Hepatocyte (in vitro differentiated cells): ENCODE data around the gene MSGN1. TPM values are rescaled to one million over a fixed set of nuclear protein-coding genes. Genes with fewer than 3 reads are reported as not detected.

ENCODE experiments used
- DNase-seq: peaks from one replicate; pipeline ENCODE4 v3.0.0-alpha.2; 2016; ENCODE audit warnings: low spot score
- H2AFZ ChIP-seq: fragments of 200-600 bp; sonication (generic); 2 replicates; pipeline ENCODE4 v1.6.0; 2016; ENCODE audit warnings: antibody characterized with exemption, mild to moderate bottlenecking
- H3K27ac ChIP-seq: fragments of 200-600 bp; sonication (generic); 2 replicates; pipeline ENCODE4 v1.5.1; 2016; ENCODE audit warnings: mild to moderate bottlenecking
- H3K27me3 ChIP-seq: fragments of 200-600 bp; sonication (generic); 2 replicates; pipeline ENCODE4 v1.6.1; 2016
- H3K36me3 ChIP-seq: fragments of 200-600 bp; sonication (generic); replicated peaks from 2 replicates; pipeline ENCODE4 v1.5.1; 2016; ENCODE audit warnings: low read depth; ENCODE audit not compliant: insufficient read depth
- H3K4me1 ChIP-seq: fragments of 200-600 bp; sonication (generic); 2 replicates; pipeline ENCODE4 v1.5.1; 2016; ENCODE audit warnings: mild to moderate bottlenecking, moderate library complexity; ENCODE audit not compliant: insufficient read depth
- H3K4me2 ChIP-seq: fragments of 200-600 bp; sonication (generic); 2 replicates; pipeline ENCODE4 v1.6.0; 2016
- H3K4me3 ChIP-seq: fragments of 200-600 bp; sonication (generic); 2 replicates; pipeline ENCODE4 v1.5.1; 2016; ENCODE audit warnings: mild to moderate bottlenecking
- H3K79me2 ChIP-seq: fragments of 200-600 bp; sonication (generic); 2 replicates; pipeline ENCODE4 v1.6.0; 2017; ENCODE audit warnings: mild to moderate bottlenecking
- H3K9me2 ChIP-seq: fragments of 200-600 bp; sonication (generic); replicated peaks from 2 replicates; pipeline ENCODE4 v1.6.0; 2017; ENCODE audit warnings: mild to moderate bottlenecking; ENCODE audit not compliant: insufficient read depth
- H3K9me3 ChIP-seq: fragments of 200-600 bp; sonication (generic); 2 replicates; pipeline ENCODE4 v1.5.1; 2016; ENCODE audit warnings: low read depth, mild to moderate bottlenecking
- H4K20me1 ChIP-seq: fragments of 200-600 bp; sonication (generic); 2 replicates; pipeline ENCODE4 v1.6.0; 2016; ENCODE audit warnings: mild to moderate bottlenecking; ENCODE audit not compliant: insufficient read depth, poor library complexity, severe bottlenecking
- EZH2 ChIP-seq: fragments of 200-600 bp; sonication (generic); IDR thresholded peaks from 2 replicates; pipeline ENCODE4 v1.6.1; 2016; ENCODE audit warnings: antibody characterized with exemption, mild to moderate bottlenecking, borderline replicate concordance
- EZH2phosphoT487 ChIP-seq: fragments of 200-600 bp; sonication (generic); IDR thresholded peaks from one replicate; pipeline ENCODE4 v1.6.1; 2018; ENCODE audit warnings: antibody characterized with exemption, mild to moderate bottlenecking, low read depth, moderate library complexity; ENCODE audit not compliant: unreplicated experiment, severe bottlenecking
- WGBS: methylation state at CpG from one replicate; pipeline ENCODE4 v1.1.6; 2016; ENCODE audit warnings: low lambda C conversion rate; ENCODE audit errors: missing lambda C conversion rate; 5-methylcytosine and 5-hydroxymethylcytosine counted together
- polyA plus RNA-seq: library from polyadenylated mRNA; unstranded; fragments of >200 nt; fragmentation: Nextera tagmentation; extraction: Ambion mirVana; gene quantifications from 2 replicates; pipeline ENCODE4 v1.2.1, GENCODE V29; 2016
- total RNA-seq: library from RNA; depleted of rRNA; stranded (reverse); fragments of >200 nt; gene quantifications from 2 replicates; pipeline ENCODE4 v1.2.3, GENCODE V29; 2014
- TF ChIP-seq, protein P1 (sequence below): fragments of 200-600 bp; sonication (generic); IDR thresholded peaks from 2 replicates; pipeline ENCODE4 v1.5.1; 2016; ENCODE audit warnings: antibody characterized with exemption, mild to moderate bottlenecking; ENCODE audit not compliant: poor library complexity

The MSGN1 gene, protein sequence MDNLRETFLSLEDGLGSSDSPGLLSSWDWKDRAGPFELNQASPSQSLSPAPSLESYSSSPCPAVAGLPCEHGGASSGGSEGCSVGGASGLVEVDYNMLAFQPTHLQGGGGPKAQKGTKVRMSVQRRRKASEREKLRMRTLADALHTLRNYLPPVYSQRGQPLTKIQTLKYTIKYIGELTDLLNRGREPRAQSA
- total RNA-seq (not detected in 2 replicates), polyA plus RNA-seq (not detected in 2 replicates)

DNA sequence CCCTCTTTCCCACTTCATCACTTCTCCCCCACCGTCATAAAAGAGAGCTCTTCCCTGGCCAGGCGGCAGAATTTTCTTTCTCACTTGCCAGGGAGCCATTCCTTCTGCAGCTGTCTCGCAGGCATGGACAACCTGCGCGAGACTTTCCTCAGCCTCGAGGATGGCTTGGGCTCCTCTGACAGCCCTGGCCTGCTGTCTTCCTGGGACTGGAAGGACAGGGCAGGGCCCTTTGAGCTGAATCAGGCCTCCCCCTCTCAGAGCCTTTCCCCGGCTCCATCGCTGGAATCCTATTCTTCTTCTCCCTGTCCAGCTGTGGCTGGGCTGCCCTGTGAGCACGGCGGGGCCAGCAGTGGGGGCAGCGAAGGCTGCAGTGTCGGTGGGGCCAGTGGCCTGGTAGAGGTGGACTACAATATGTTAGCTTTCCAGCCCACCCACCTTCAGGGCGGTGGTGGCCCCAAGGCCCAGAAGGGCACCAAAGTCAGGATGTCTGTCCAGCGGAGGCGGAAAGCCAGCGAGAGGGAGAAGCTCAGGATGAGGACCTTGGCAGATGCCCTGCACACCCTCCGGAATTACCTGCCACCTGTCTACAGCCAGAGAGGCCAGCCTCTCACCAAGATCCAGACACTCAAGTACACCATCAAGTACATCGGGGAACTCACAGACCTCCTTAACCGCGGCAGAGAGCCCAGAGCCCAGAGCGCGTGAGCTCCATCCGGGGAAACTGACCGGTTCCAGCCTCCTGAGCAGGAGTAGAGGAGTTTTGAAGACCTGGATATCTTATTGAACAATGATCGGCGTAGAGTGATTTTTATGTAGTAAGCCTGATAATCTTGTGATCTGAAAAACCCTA lies at the start of gene MSGN1:
Gene MSGN1 (plus strand): TSS at position 65 of the 850 bp plus-strand sequence. CDS start 59 bp downstream, at position 124.
- Histone ChIP-seq H3K36me3 (no peaks in the 10 kb centered on the region), H3K9me2 (no peaks in the 10 kb centered on the region), H4K20me1 (no peaks in the 10 kb centered on the region), H3K79me2 (no peaks in the 10 kb centered on the region), H3K4me2 (no peak within 1 kb of the TSS), H3K4me1 (no peaks in the 10 kb centered on the region), H3K4me3 (no peak within 1 kb of the TSS), H3K27ac (no peak within 1 kb of the TSS), H2AFZ (no peak within 1 kb of the TSS), H3K27me3 (no peaks in the 10 kb centered on the region), H3K9me3 (no peaks in the 10 kb centered on the region)
- DNase-seq, result no peak
- TF ChIP-seq, protein P1, sequence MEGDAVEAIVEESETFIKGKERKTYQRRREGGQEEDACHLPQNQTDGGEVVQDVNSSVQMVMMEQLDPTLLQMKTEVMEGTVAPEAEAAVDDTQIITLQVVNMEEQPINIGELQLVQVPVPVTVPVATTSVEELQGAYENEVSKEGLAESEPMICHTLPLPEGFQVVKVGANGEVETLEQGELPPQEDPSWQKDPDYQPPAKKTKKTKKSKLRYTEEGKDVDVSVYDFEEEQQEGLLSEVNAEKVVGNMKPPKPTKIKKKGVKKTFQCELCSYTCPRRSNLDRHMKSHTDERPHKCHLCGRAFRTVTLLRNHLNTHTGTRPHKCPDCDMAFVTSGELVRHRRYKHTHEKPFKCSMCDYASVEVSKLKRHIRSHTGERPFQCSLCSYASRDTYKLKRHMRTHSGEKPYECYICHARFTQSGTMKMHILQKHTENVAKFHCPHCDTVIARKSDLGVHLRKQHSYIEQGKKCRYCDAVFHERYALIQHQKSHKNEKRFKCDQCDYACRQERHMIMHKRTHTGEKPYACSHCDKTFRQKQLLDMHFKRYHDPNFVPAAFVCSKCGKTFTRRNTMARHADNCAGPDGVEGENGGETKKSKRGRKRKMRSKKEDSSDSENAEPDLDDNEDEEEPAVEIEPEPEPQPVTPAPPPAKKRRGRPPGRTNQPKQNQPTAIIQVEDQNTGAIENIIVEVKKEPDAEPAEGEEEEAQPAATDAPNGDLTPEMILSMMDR, result no peak
- TF ChIP-seq EZH2 (no peak), EZH2phosphoT487 (no peak)
- WGBS, result 93% methylated on average over 26 of the region's 26 CpGs

DNA sequence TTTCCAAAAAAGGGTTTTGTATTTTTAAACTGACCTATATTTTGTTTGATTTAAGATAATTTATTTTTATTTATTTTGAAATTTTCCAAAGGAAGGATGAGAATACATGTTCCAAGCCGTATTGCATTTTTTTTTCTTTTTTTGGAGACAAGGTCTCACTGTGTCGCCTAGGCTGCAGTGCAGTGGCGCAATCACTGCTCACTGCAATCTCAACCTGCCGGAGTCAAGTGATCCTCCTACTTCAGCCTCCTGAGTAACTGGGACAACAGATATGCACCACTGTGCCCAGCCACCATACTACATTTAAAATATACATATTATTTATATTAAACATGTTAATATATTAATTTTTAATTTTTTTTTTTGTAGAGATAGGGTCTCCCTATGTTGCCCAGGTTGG lies 47.4 kb upstream of the MSGN1 start:
- no peaks in the 10 kb centered on the region for H3K79me2 ChIP-seq
- TF ChIP-seq, protein P1, result no peak
- TF ChIP-seq EZH2phosphoT487 (no peak), EZH2 (no peak)
- WGBS, result 96% methylated on average over 4 of the region's 4 CpGs

DNA sequence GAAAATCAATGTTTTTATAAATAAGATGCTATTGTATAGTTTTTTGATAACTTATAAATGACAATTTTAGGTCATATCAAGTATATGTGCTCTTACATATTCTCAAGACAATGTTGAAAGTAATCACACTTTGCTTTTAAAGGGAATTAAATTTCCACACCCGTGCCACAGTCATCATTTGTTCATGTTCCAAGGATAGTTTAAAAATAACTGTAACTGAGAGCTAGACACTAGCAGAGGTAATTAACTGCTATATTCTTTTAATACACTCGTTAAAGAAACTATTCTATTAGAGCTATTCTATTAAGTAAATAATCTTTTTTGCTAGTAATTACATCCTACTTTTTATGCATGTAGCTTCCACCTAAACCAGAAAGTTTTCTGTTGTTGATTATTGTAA lies 44.3 kb upstream of the MSGN1 start:
- Histone ChIP-seq H3K36me3 (no peaks in the 10 kb centered on the region), H3K27me3 (no peaks in the 10 kb centered on the region), H4K20me1 (no peaks in the 10 kb centered on the region), H2AFZ (no peak overlapping the region), H3K4me1 (no peaks in the 10 kb centered on the region), H3K27ac (no peak overlapping the region), H3K4me3 (no peak overlapping the region), H3K9me2 (no peaks in the 10 kb centered on the region), H3K79me2 (no peaks in the 10 kb centered on the region), H3K4me2 (no peak overlapping the region), H3K9me3 (no peaks in the 10 kb centered on the region)
- no peak for TF ChIP-seq EZH2
- TF ChIP-seq, protein P1, result no peak
- no peak for TF ChIP-seq EZH2phosphoT487
- 97% methylated on average over 2 of the region's 2 CpGs for WGBS
- no peak for DNase-seq

More for the DNA sequence above, 47.4 kb upstream of the MSGN1 start:
- Histone ChIP-seq H2AFZ (no peak overlapping the region), H3K27ac (no peak overlapping the region), H3K4me2 (no peak overlapping the region), H3K27me3 (no peaks in the 10 kb centered on the region), H3K36me3 (no peaks in the 10 kb centered on the region), H4K20me1 (no peaks in the 10 kb centered on the region), H3K4me3 (no peak overlapping the region), H3K9me2 (no peaks in the 10 kb centered on the region), H3K4me1 (no peaks in the 10 kb centered on the region), H3K9me3 (no peaks in the 10 kb centered on the region)
- no peak for DNase-seq
